HEK293 (cell line): ENCODE measurements around the gene TIMP2.

ENCODE experiments used
- KLF8 ChIP-seq: fragments of 450-650 bp; formaldehyde crosslinking; IDR thresholded peaks from 2 replicates; pipeline ENCODE4 v1.5.1; 2016; ENCODE audit warnings: missing biosample characterization, missing genetic modification characterization
- PBX3 ChIP-seq: sonication (generic); formaldehyde crosslinking; IDR thresholded peaks from 2 replicates; pipeline ENCODE4 v1.8.1; 2022; ENCODE audit warnings: mild to moderate bottlenecking, moderate library complexity, missing genetic modification reagents
- SP3 ChIP-seq: fragments of 450-650 bp; formaldehyde crosslinking; IDR thresholded peaks from 2 replicates; pipeline ENCODE4 v1.5.1; 2016; ENCODE audit warnings: missing biosample characterization, missing genetic modification characterization
- TRIM28 ChIP-seq: IDR thresholded peaks from 2 replicates; pipeline ENCODE4 v1.6.1; 2011; ENCODE audit warnings: low read length, control low read depth, borderline replicate concordance
- TSHZ1 ChIP-seq: fragments of 450-650 bp; formaldehyde crosslinking; IDR thresholded peaks from 2 replicates; pipeline ENCODE4 v1.5.1; 2016; ENCODE audit warnings: missing biosample characterization, missing genetic modification characterization, borderline replicate concordance
- ZBTB21 ChIP-seq: fragments of 450-650 bp; formaldehyde crosslinking; IDR thresholded peaks from 2 replicates; pipeline ENCODE4 v1.5.1; 2017; ENCODE audit warnings: missing biosample characterization, missing genetic modification characterization
- ZBTB48 ChIP-seq: fragments of 450-650 bp; formaldehyde crosslinking; IDR thresholded peaks from 2 replicates; pipeline ENCODE4 v1.5.1; 2016; ENCODE audit warnings: missing biosample characterization, missing genetic modification characterization
- ZBTB7A ChIP-seq: fragments of 450-650 bp; formaldehyde crosslinking; IDR thresholded peaks from 2 replicates; pipeline ENCODE4 v1.5.1; 2016; ENCODE audit warnings: low read depth, missing biosample characterization, missing genetic modification characterization
- ZBTB8A ChIP-seq: fragments of 450-650 bp; formaldehyde crosslinking; IDR thresholded peaks from 2 replicates; pipeline ENCODE4 v1.5.1; 2016; ENCODE audit warnings: missing biosample characterization, missing genetic modification characterization
- ZFHX2 ChIP-seq: fragments of 450-650 bp; formaldehyde crosslinking; conservative IDR thresholded peaks from 2 replicates; pipeline ENCODE4 v1.5.1; 2016; ENCODE audit warnings: missing biosample characterization, missing genetic modification characterization
- ZFP69B ChIP-seq: fragments of 450-650 bp; formaldehyde crosslinking; IDR thresholded peaks from 2 replicates; pipeline ENCODE4 v1.5.1; 2016; ENCODE audit warnings: missing biosample characterization, missing genetic modification characterization
- ZIC2 ChIP-seq: fragments of 450-650 bp; formaldehyde crosslinking; IDR thresholded peaks from 2 replicates; pipeline ENCODE4 v1.5.1; 2016; ENCODE audit warnings: missing biosample characterization, missing genetic modification characterization
- ZNF239 ChIP-seq: fragments of 450-650 bp; formaldehyde crosslinking; IDR thresholded peaks from 2 replicates; pipeline ENCODE4 v1.5.1; 2016; ENCODE audit warnings: missing biosample characterization, missing genetic modification characterization
- ZNF248 ChIP-seq: fragments of 450-650 bp; formaldehyde crosslinking; IDR thresholded peaks from 2 replicates; pipeline ENCODE4 v1.5.1; 2017; ENCODE audit warnings: missing biosample characterization, missing genetic modification characterization
- ZNF366 ChIP-seq: fragments of 450-650 bp; formaldehyde crosslinking; conservative IDR thresholded peaks from 2 replicates; pipeline ENCODE4 v1.5.1; 2016; ENCODE audit warnings: missing biosample characterization, missing genetic modification characterization
- ZNF530 ChIP-seq: fragments of 450-650 bp; formaldehyde crosslinking; IDR thresholded peaks from 2 replicates; pipeline ENCODE4 v1.5.1; 2016; ENCODE audit warnings: low read depth, missing biosample characterization, missing genetic modification characterization
- ZNF596 ChIP-seq: fragments of 450-650 bp; IDR thresholded peaks from 2 replicates; pipeline ENCODE4 v1.5.0; 2018; ENCODE audit warnings: missing biosample characterization, mild to moderate bottlenecking, missing genetic modification characterization, moderate library complexity
- ZNF623 ChIP-seq: fragments of 450-650 bp; formaldehyde crosslinking; IDR thresholded peaks from 2 replicates; pipeline ENCODE4 v1.5.1; 2016; ENCODE audit warnings: missing biosample characterization, missing genetic modification characterization
- ZNF629 ChIP-seq: fragments of 450-650 bp; formaldehyde crosslinking; IDR thresholded peaks from 2 replicates; pipeline ENCODE4 v1.5.1; 2017; ENCODE audit warnings: missing biosample characterization, missing genetic modification characterization
- ZNF660 ChIP-seq: fragments of 450-650 bp; IDR thresholded peaks from 2 replicates; pipeline ENCODE4 v1.5.1; 2018; ENCODE audit warnings: missing biosample characterization, mild to moderate bottlenecking, missing genetic modification characterization
- ZNF830 ChIP-seq: fragments of 450-650 bp; IDR thresholded peaks from 2 replicates; pipeline ENCODE4 v1.5.0; 2018; ENCODE audit warnings: missing biosample characterization, missing genetic modification characterization, low read depth, mild to moderate bottlenecking, moderate library complexity
- TF ChIP-seq, protein P1 (sequence below): fragments of 450-650 bp; formaldehyde crosslinking; IDR thresholded peaks from 2 replicates; pipeline ENCODE4 v1.5.1; 2016; ENCODE audit warnings: missing biosample characterization, missing genetic modification characterization
- TF ChIP-seq, protein P2 (sequence below): fragments of 450-650 bp; formaldehyde crosslinking; IDR thresholded peaks from 2 replicates; pipeline ENCODE4 v1.5.1; 2016; ENCODE audit warnings: missing biosample characterization, missing genetic modification characterization
- TF ChIP-seq, protein P3 (sequence below): fragments of 450-650 bp; formaldehyde crosslinking; IDR thresholded peaks from 2 replicates; pipeline ENCODE4 v1.5.1; 2016; ENCODE audit warnings: missing biosample characterization, missing genetic modification characterization
- TF ChIP-seq, protein P4 (sequence below): fragments of 450-650 bp; formaldehyde crosslinking; IDR thresholded peaks from 2 replicates; pipeline ENCODE4 v1.5.1; 2016; ENCODE audit warnings: missing biosample characterization, missing genetic modification characterization
- TF ChIP-seq, protein P5 (sequence below): fragments of 450-650 bp; IDR thresholded peaks from 2 replicates; pipeline ENCODE4 v1.5.1; 2018; ENCODE audit warnings: missing biosample characterization, missing genetic modification characterization
- TF ChIP-seq, protein P6 (sequence below): fragments of 450-650 bp; formaldehyde crosslinking; IDR thresholded peaks from 2 replicates; pipeline ENCODE4; 2016; ENCODE audit warnings: missing biosample characterization, missing genetic modification characterization

The TIMP2 gene

GRCh38 chr17:78933959-78934568 lies 8.9 kb upstream of the TIMP2 start (continued):
- no peak for TF ChIP-seq ZNF623 (tag by site-specific recombination)
- peak; percentile 82; the same call in 1 of the 2 replicates for TF ChIP-seq TSHZ1 (tag by site-specific recombination)
- TF ChIP-seq ZNF660, result peak; percentile 59; the same call in 1 of the 2 replicates
- TF ChIP-seq ZNF830 (tag by site-specific recombination), result no peak
- no peak for TF ChIP-seq ZBTB7A (tag by site-specific recombination)
- TF ChIP-seq ZFHX2 (tag by site-specific recombination), result peak; percentile 64
- TF ChIP-seq, protein P1, sequence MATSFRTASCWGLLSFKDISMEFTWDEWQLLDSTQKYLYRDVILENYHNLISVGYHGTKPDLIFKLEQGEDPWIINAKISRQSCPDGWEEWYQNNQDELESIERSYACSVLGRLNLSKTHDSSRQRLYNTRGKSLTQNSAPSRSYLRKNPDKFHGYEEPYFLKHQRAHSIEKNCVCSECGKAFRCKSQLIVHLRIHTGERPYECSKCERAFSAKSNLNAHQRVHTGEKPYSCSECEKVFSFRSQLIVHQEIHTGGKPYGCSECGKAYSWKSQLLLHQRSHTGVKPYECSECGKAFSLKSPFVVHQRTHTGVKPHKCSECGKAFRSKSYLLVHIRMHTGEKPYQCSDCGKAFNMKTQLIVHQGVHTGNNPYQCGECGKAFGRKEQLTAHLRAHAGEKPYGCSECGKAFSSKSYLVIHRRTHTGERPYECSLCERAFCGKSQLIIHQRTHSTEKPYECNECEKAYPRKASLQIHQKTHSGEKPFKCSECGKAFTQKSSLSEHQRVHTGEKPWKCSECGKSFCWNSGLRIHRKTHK (tag by site-specific recombination), result no peak
- no peak for TF ChIP-seq PBX3
- peak; percentile 94 for TF ChIP-seq ZIC2 (tag by site-specific recombination)
- peak; percentile 99 for TF ChIP-seq ZBTB21 (tag by site-specific recombination)
- no peak for TF ChIP-seq ZNF248 (tag by site-specific recombination)
- TF ChIP-seq, protein P2, sequence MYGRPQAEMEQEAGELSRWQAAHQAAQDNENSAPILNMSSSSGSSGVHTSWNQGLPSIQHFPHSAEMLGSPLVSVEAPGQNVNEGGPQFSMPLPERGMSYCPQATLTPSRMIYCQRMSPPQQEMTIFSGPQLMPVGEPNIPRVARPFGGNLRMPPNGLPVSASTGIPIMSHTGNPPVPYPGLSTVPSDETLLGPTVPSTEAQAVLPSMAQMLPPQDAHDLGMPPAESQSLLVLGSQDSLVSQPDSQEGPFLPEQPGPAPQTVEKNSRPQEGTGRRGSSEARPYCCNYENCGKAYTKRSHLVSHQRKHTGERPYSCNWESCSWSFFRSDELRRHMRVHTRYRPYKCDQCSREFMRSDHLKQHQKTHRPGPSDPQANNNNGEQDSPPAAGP (tag by site-specific recombination), result peak; percentile 93
- peak; percentile 98 for TF ChIP-seq ZBTB48 (tag by site-specific recombination)
- peak; percentile 46; the same call in 1 of the 2 replicates for TF ChIP-seq TRIM28
- TF ChIP-seq, protein P3, sequence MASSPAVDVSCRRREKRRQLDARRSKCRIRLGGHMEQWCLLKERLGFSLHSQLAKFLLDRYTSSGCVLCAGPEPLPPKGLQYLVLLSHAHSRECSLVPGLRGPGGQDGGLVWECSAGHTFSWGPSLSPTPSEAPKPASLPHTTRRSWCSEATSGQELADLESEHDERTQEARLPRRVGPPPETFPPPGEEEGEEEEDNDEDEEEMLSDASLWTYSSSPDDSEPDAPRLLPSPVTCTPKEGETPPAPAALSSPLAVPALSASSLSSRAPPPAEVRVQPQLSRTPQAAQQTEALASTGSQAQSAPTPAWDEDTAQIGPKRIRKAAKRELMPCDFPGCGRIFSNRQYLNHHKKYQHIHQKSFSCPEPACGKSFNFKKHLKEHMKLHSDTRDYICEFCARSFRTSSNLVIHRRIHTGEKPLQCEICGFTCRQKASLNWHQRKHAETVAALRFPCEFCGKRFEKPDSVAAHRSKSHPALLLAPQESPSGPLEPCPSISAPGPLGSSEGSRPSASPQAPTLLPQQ (tag by site-specific recombination), result peak; percentile 45; the same call in 1 of the 2 replicates
- TF ChIP-seq ZNF239 (tag by site-specific recombination), result peak; percentile 100
- TF ChIP-seq, protein P4, sequence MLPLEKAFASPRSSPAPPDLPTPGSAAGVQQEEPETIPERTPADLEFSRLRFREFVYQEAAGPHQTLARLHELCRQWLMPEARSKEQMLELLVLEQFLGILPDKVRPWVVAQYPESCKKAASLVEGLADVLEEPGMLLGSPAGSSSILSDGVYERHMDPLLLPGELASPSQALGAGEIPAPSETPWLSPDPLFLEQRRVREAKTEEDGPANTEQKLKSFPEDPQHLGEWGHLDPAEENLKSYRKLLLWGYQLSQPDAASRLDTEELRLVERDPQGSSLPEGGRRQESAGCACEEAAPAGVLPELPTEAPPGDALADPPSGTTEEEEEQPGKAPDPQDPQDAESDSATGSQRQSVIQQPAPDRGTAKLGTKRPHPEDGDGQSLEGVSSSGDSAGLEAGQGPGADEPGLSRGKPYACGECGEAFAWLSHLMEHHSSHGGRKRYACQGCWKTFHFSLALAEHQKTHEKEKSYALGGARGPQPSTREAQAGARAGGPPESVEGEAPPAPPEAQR (tag by site-specific recombination), result no peak
- TF ChIP-seq ZFP69B, result peak; percentile 53
- no peak for TF ChIP-seq ZNF530 (tag by site-specific recombination)
- TF ChIP-seq SP3 (tag by site-specific recombination), result peak; percentile 73
- TF ChIP-seq ZBTB8A (tag by site-specific recombination), result peak; percentile 70
- no peak; the same call in 1 of the 2 replicates for TF ChIP-seq ZNF596 (tag by site-specific recombination)
- TF ChIP-seq, protein P5, sequence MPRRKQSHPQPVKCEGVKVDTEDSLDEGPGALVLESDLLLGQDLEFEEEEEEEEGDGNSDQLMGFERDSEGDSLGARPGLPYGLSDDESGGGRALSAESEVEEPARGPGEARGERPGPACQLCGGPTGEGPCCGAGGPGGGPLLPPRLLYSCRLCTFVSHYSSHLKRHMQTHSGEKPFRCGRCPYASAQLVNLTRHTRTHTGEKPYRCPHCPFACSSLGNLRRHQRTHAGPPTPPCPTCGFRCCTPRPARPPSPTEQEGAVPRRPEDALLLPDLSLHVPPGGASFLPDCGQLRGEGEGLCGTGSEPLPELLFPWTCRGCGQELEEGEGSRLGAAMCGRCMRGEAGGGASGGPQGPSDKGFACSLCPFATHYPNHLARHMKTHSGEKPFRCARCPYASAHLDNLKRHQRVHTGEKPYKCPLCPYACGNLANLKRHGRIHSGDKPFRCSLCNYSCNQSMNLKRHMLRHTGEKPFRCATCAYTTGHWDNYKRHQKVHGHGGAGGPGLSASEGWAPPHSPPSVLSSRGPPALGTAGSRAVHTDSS (tag by site-specific recombination), result peak; percentile 96
- peak; percentile 97 for TF ChIP-seq ZNF366 (tag by site-specific recombination)
- peak; percentile 89 for TF ChIP-seq KLF8 (tag by site-specific recombination)
- peak; percentile 100 for TF ChIP-seq ZNF629
- TF ChIP-seq, protein P6, sequence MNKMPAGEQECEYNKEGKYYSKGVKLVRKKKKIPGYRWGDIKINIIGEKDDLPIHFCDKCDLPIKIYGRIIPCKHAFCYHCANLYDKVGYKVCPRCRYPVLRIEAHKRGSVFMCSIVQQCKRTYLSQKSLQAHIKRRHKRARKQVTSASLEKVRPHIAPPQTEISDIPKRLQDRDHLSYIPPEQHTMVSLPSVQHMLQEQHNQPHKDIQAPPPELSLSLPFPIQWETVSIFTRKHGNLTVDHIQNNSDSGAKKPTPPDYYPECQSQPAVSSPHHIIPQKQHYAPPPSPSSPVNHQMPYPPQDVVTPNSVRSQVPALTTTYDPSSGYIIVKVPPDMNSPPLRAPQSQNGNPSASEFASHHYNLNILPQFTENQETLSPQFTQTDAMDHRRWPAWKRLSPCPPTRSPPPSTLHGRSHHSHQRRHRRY (tag by site-specific recombination), result no peak
